Activated naive CD8-positive, alpha-beta T cell treated with anti-CD3 and anti-CD28 coated beads for 36 hours (primary cell): ENCODE results near the gene SLC39A2. TPM values are rescaled to one million over a fixed set of nuclear protein-coding genes. Genes with fewer than 3 reads are reported as not detected.

Source experiments
- DNase-seq: peaks from one replicate; pipeline ENCODE4 v3.0.0; 2021
- H3K27ac Mint-ChIP-seq: one replicate; pipeline ENCODE4 v1.8.0; 2022; ENCODE audit warnings: mild to moderate bottlenecking, moderate library complexity, mixed read lengths
- H3K27me3 Mint-ChIP-seq: one replicate; pipeline ENCODE4 v1.8.0; 2022; ENCODE audit warnings: mild to moderate bottlenecking, mixed read lengths
- H3K36me3 Mint-ChIP-seq: one replicate; pipeline ENCODE4 v1.8.0; 2021; ENCODE audit warnings: mild to moderate bottlenecking, mixed read lengths
- H3K4me1 Mint-ChIP-seq: one replicate; pipeline ENCODE4 v1.8.0; 2021; ENCODE audit warnings: mixed read lengths
- H3K4me3 Mint-ChIP-seq: one replicate; pipeline ENCODE4 v1.8.0; 2022; ENCODE audit warnings: mild to moderate bottlenecking, moderate library complexity, mixed read lengths
- H3K9me3 Mint-ChIP-seq: one replicate; pipeline ENCODE4 v1.8.0; 2022; ENCODE audit warnings: mixed read lengths
- total RNA-seq, 2 experiments: library from RNA; stranded (reverse); gene quantifications; one replicate each; pipeline ENCODE4 v1.2.3, GENCODE V29; 2021

Gene SLC39A2
- total RNA-seq, 2 experiments from 2014 or later: 0.36 to 0.54 TPM

DNA sequence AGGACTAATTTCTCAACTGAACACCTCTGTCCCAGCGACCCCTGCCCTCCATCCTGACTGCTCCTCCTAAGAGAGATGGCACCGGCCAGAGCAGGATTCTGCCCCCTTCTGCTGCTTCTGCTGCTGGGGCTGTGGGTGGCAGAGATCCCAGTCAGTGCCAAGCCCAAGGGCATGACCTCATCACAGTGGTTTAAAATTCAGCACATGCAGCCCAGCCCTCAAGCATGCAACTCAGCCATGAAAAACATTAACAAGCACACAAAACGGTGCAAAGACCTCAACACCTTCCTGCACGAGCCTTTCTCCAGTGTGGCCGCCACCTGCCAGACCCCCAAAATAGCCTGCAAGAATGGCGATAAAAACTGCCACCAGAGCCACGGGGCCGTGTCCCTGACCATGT is 43.8 kb downstream of the SLC39A2 start:
- no peaks in the 10 kb centered on the region for H3K36me3 Mint-ChIP-seq
- H3K27ac Mint-ChIP-seq: no peak overlapping the region
- DNase-seq: no peak
- no peaks in the 10 kb centered on the region for H3K9me3 Mint-ChIP-seq
- H3K4me1 Mint-ChIP-seq: peaks cover 2% of the 10 kb centered on the region
- peaks cover 6% of the 10 kb centered on the region for H3K27me3 Mint-ChIP-seq
- no peak overlapping the region for H3K4me3 Mint-ChIP-seq

DNA sequence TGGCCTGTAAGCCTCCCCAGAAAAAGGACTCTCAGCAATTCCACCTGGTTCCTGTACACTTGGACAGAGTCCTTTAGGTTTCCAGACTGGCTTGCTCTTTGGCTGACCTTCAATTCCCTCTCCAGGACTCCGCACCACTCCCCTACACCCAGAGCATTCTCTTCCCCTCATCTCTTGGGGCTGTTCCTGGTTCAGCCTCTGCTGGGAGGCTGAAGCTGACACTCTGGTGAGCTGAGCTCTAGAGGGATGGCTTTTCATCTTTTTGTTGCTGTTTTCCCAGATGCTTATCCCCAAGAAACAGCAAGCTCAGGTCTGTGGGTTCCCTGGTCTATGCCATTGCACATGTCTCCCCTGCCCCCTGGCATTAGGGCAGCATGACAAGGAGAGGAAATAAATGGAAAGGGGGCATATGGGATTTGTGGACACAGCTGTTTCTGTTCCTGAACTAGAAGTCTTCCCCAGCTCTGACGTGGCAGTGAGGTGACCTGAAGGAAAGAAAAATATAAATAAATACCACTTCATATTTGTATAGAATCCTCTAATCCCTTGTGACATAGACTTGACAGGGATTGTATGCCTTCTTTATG is 44.4 kb downstream of the SLC39A2 start:
- no peaks in the 10 kb centered on the region for H3K36me3 Mint-ChIP-seq
- peaks cover 2% of the 10 kb centered on the region for H3K4me1 Mint-ChIP-seq
- H3K4me3 Mint-ChIP-seq: no peak overlapping the region
- H3K9me3 Mint-ChIP-seq: no peaks in the 10 kb centered on the region
- no peak overlapping the region for H3K27ac Mint-ChIP-seq
- no peak for DNase-seq
- H3K27me3 Mint-ChIP-seq: peaks cover 6% of the 10 kb centered on the region

DNA sequence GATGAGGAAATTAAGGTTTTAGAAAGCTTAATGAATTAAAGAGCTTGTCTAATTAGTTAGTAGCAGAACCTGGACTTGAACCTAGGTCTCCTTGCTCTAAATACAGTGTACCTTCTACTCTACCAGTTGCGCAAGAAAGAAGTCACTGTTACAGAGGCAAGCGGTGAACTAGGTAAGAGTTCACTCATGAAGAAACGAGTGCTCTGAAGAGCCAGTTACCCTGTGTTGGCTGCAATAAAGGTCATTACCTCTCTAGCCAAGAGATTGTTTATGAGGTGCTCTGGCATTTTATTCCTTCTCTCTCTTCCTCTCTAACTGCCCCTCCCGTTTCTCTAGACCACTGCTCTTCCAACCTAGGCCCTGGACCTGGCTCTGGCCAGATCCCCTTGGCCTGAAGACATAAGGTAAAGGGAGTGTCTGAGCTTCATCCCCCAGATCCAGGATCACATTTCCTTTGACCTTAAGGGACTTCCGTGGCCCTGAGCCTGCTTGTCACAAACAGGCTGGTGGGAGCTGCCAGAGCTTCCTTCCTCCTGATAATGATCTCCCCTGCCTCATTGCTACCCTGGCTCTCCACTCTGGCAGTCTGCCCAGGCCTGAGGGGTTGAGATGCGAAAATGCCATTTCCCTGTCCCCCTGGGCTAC is 45.0 kb downstream of the SLC39A2 start:
- peaks cover 2% of the 10 kb centered on the region for H3K4me1 Mint-ChIP-seq
- no peak overlapping the region for H3K27ac Mint-ChIP-seq
- H3K9me3 Mint-ChIP-seq: no peaks in the 10 kb centered on the region
- H3K27me3 Mint-ChIP-seq: peaks cover 6% of the 10 kb centered on the region
- H3K4me3 Mint-ChIP-seq: no peak overlapping the region
- no peaks in the 10 kb centered on the region for H3K36me3 Mint-ChIP-seq
- DNase-seq: no peak

DNA sequence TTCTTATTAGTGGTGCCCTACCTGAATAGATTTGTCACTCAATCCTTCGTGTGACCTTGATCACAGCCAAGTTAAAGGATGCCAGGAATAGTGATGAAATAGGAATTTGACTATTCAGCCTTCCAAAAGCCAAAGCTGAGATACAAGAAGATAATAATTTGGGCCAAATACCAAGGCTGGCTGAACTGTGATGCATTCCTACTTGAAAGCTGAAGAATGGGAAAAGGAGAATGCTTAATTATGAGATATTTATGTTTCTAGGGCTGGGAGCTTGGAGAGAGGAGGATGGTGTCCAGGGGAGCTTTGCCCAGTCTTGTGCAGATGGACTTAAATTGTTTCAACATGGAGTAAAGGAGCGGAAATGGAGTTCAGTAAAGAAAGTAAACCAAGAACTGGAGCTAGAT is 48.3 kb downstream of the SLC39A2 start:
- H3K27me3 Mint-ChIP-seq: peaks cover 4% of the 10 kb centered on the region
- no peaks in the 10 kb centered on the region for H3K9me3 Mint-ChIP-seq
- H3K27ac Mint-ChIP-seq: no peak overlapping the region
- peaks cover 2% of the 10 kb centered on the region for H3K4me1 Mint-ChIP-seq
- DNase-seq: no peak
- H3K36me3 Mint-ChIP-seq: no peaks in the 10 kb centered on the region
- no peak overlapping the region for H3K4me3 Mint-ChIP-seq

DNA sequence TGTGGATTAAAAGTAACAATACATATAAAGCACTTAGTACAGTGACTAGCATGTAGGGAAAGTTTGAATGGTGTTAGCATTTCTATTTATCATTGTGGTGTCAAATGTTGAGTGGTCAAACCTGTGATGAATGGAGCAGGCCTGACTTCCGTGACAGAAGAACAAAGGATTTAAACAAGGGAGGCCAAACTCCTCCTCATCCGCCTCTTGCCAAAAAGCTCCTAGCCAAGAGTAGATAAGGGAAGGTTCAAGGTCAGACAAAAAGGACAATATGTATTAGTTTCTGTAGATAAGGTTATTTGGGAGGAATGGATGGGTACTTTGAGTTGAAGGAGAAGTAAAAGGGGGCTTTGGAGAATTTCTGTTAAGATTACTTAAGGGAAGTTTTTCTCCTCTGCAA is 49.5 kb downstream of the SLC39A2 start:
- H3K27ac Mint-ChIP-seq: no peak overlapping the region
- no peak for DNase-seq
- no peaks in the 10 kb centered on the region for H3K36me3 Mint-ChIP-seq
- no peaks in the 10 kb centered on the region for H3K9me3 Mint-ChIP-seq
- no peak overlapping the region for H3K4me3 Mint-ChIP-seq
- peaks cover 2% of the 10 kb centered on the region for H3K4me1 Mint-ChIP-seq
- H3K27me3 Mint-ChIP-seq: no peaks in the 10 kb centered on the region

DNA sequence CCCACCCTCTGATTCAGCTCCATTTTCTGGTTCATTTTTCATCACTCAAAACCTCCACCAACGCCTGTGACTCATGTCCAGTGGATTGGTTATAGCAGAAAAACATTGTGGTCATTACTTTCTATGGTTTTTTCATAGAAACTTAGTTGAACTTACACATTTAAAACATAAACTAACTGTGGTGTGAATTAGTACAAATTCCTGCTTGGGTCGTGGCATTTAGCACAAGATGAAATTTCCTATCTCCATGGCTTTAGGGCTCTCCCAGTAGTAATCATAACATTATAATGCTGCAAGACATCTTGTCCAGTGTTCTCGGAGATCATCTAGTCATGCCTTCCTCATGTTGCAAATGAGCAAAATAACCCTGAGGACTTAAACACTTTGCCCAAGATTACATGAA is 50.2 kb downstream of the SLC39A2 start:
- Mint-ChIP-seq H3K27ac (no peak overlapping the region), H3K4me1 (no peaks in the 10 kb centered on the region), H3K4me3 (no peak overlapping the region), H3K9me3 (no peaks in the 10 kb centered on the region), H3K36me3 (no peaks in the 10 kb centered on the region), H3K27me3 (no peaks in the 10 kb centered on the region)
- DNase-seq: no peak

DNA sequence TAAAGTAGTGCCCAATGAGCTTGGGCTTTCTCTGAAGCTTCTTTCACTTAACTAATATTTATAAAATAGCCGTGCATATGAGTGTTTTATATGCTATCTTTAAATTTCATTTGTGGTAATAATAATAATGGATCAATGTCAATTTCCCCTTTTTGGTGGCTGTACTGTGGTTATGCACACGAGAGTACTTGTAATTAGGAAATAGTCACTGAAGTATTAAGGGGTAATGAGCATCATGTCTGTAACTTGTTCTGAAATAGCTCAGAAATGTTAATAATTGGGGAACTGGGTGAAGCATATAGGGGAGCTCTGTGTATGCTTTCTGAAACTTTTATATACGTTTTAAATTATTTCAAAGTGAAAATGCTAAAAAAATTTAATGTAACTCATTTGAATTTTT is 51.5 kb downstream of the SLC39A2 start:
- H3K27me3 Mint-ChIP-seq: no peaks in the 10 kb centered on the region
- no peaks in the 10 kb centered on the region for H3K9me3 Mint-ChIP-seq
- H3K4me1 Mint-ChIP-seq: no peaks in the 10 kb centered on the region
- no peaks in the 10 kb centered on the region for H3K36me3 Mint-ChIP-seq
- H3K27ac Mint-ChIP-seq: no peak overlapping the region
- DNase-seq: no peak
- H3K4me3 Mint-ChIP-seq: no peak overlapping the region

Other genes with a start within 250 kb of the SLC39A2 start
- not detected for gene EDDM3B, start 230.9 kb upstream of the SLC39A2 start, total RNA-seq
- gene RNASE6, start 218.0 kb upstream of the SLC39A2 start, total RNA-seq: under 1 TPM; 0.35 to 0.40 TPM
- gene RNASE1, start 196.4 kb upstream of the SLC39A2 start, total RNA-seq: not detected
- gene RNASE3, start 107.9 kb upstream of the SLC39A2 start, total RNA-seq: not detected
- gene RNASE2, start 43.8 kb upstream of the SLC39A2 start, total RNA-seq: not detected
- 10 to 100 TPM; 94.1 to 99.1 TPM for gene METTL17, start 9.3 kb upstream of the SLC39A2 start, total RNA-seq
- gene NDRG2, start 25.8 kb downstream of the SLC39A2 start, total RNA-seq: 1 to 10 TPM; 4.2 to 4.9 TPM
- not detected for gene TPPP2, start 30.9 kb downstream of the SLC39A2 start, total RNA-seq
- gene RNASE13, start 35.5 kb downstream of the SLC39A2 start, total RNA-seq: not detected
- gene RNASE7, start 43.1 kb downstream of the SLC39A2 start, total RNA-seq: not detected
- not detected for gene RNASE8, start 58.5 kb downstream of the SLC39A2 start, total RNA-seq
- under 1 TPM in 1 of 2 experiments, not detected in 1; 0.21 TPM for gene ARHGEF40, start 71.0 kb downstream of the SLC39A2 start, total RNA-seq
- gene ZNF219, start 99.4 kb downstream of the SLC39A2 start, total RNA-seq: 1 to 10 TPM; 6.9 to 8.6 TPM
- gene TMEM253, start 101.8 kb downstream of the SLC39A2 start, total RNA-seq: not detected
- gene OR5AU1, start 156.8 kb downstream of the SLC39A2 start, total RNA-seq: not detected